Tibial nerve (tissue), 4 donors: ENCODE results near the gene BBIP1. TPM values are rescaled to one million over a fixed set of nuclear protein-coding genes. Genes with fewer than 3 reads are reported as not detected.
"Not testable (repeated sequence)": the region's sequence is repeated elsewhere in the genome, so short reads cannot be mapped to it uniquely, and the experiment has no call there.

ENCODE experiments used
- DNase-seq, 2 donors: peaks; one replicate each; pipeline ENCODE4 v3.0.0-alpha.2; 2019; ENCODE audit warnings: low spot score in 2 of 2
- H3K27ac ChIP-seq, 4 donors: fragments of 200-600 bp; sonication (generic) in 3 of 4; one replicate each; pipeline ENCODE4 v1.5.1; 2017 to 2019; ENCODE audit warnings: mild to moderate bottlenecking in 1 of 4
- H3K27me3 ChIP-seq, 2 donors: fragments of 200-600 bp; sonication (generic) in 1 of 2; one replicate each; pipeline versions ENCODE4 v1.5.1 to v1.6.0; 2017 to 2019
- H3K36me3 ChIP-seq, 3 donors: fragments of 200-600 bp; sonication (generic); one replicate each; pipeline ENCODE4 v1.5.1; 2018 to 2019
- H3K4me1 ChIP-seq, 4 donors: fragments of 200-600 bp; sonication (generic) in 3 of 4; one replicate each; pipeline ENCODE4 v1.5.1; 2017 to 2019
- H3K4me3 ChIP-seq, 4 donors: fragments of 200-600 bp; sonication (generic) in 3 of 4; one replicate each; pipeline ENCODE4 v1.5.1; 2017 to 2019; ENCODE audit warnings: mild to moderate bottlenecking in 1 of 4, moderate library complexity in 1 of 4
- H3K9me3 ChIP-seq, 4 donors: fragments of 200-600 bp; sonication (generic) in 3 of 4; one replicate each; pipeline ENCODE4 v1.5.1; 2017 to 2019
- CTCF ChIP-seq, 5 experiments: fragments of 200-600 bp in 3 of 5; fragments of 450-650 bp in 2 of 5; sonication (generic) in 3 of 5; IDR thresholded peaks; one replicate each; pipeline ENCODE4 v1.5.1; 2016 to 2019; ENCODE audit warnings: antibody characterized with exemption in 5 of 5, mild to moderate bottlenecking in 3 of 5, moderate library complexity in 2 of 5
- EP300 ChIP-seq, 2 donors: sonication (generic); formaldehyde crosslinking; IDR thresholded peaks; one replicate each; pipeline ENCODE4 v1.6.1; 2017; ENCODE audit warnings: antibody characterized with exemption in 2 of 2, mild to moderate bottlenecking in 1 of 2
- POLR2A ChIP-seq, 2 donors: fragments of 450-650 bp; IDR thresholded peaks; one replicate each; pipeline ENCODE4 v1.6.1; 2017; ENCODE audit warnings: antibody characterized with exemption in 2 of 2, mild to moderate bottlenecking in 2 of 2, moderate library complexity in 2 of 2
- WGBS, 2 donors: methylation state at CpG; one replicate each; pipeline ENCODE4 v1.1.5; 2018; 5-methylcytosine and 5-hydroxymethylcytosine counted together
- total RNA-seq, 4 donors: library from RNA; depleted of rRNA; stranded (reverse); fragments of >200 nt; gene quantifications; one replicate each; pipeline ENCODE4 v1.1.0, GENCODE V29; 2016

BBIP1 gene
- total RNA-seq, 4 donors from 2014 or later: 25.2 to 37.0 (median 33.9) TPM

GRCh38 chr10:110916554-110917346 lies 2.2 kb downstream of the BBIP1 start:
- DNase-seq: no peak
- Histone ChIP-seq H3K27ac (no peak overlapping the region), H3K4me3 (no peak overlapping the region), H3K4me1 (peaks cover 5 to 23% (median 14%) of the 10 kb centered on the region in 4 donors), H3K36me3 (no peaks in the 10 kb centered on the region), H3K9me3 (no peaks in the 10 kb centered on the region), H3K27me3 (no peaks in the 10 kb centered on the region)
- TF ChIP-seq POLR2A (IDR thresholded peaks at IDR 0.05) (no peak), EP300 (IDR thresholded peaks at IDR 0.05) (no peak), CTCF (IDR thresholded peaks at IDR 0.05) (no peak)
- 91 to 95% methylated on average over 3 of the region's 3 CpGs for WGBS, 2 donors

- H3K27me3 ChIP-seq, H3K27ac ChIP-seq, H3K36me3 ChIP-seq, H3K9me3 ChIP-seq, H3K4me3 ChIP-seq, DNase-seq: not testable (repeated sequence)
- H3K4me1 ChIP-seq: peaks cover 4 to 11% (median 8%) of the 10 kb centered on the region in 4 donors
- WGBS, 2 donors: 93 to 95% methylated on average over 4 of the region's 4 CpGs
These were observed 3.4 kb downstream of the BBIP1 start for GRCh38 chr10:110915600-110915999.

- Histone ChIP-seq H3K4me3 (no peak overlapping the region), H3K4me1 (peaks cover 4 to 10% (median 8%) of the 10 kb centered on the region in 4 donors), H3K36me3 (peaks cover 0 to 2% (median 0%) of the 10 kb centered on the region in 3 donors), H3K27me3 (no peaks in the 10 kb centered on the region), H3K9me3 (no peaks in the 10 kb centered on the region), H3K27ac (no peak overlapping the region)
- no peak for DNase-seq
- WGBS, 2 donors: 95 to 96% methylated on average over 6 of the region's 6 CpGs
- TF ChIP-seq POLR2A (IDR thresholded peaks at IDR 0.05): no peak
These were observed 3.9 kb downstream of the BBIP1 start for GRCh38 chr10:110915035-110915434.

- Histone ChIP-seq H3K27ac (no peak overlapping the region), H3K4me1 (peaks cover 4 to 10% (median 8%) of the 10 kb centered on the region in 4 donors), H3K36me3 (peaks cover 0 to 4% (median 0%) of the 10 kb centered on the region in 3 donors), H3K27me3 (no peaks in the 10 kb centered on the region), H3K9me3 (no peaks in the 10 kb centered on the region), H3K4me3 (no peak overlapping the region)
- no peak for DNase-seq
- 58 to 72% methylated on average over 2 of the region's 2 CpGs for WGBS, 2 donors
- TF ChIP-seq CTCF (IDR thresholded peaks at IDR 0.05) (no peak), POLR2A (IDR thresholded peaks at IDR 0.05) (no peak), EP300 (IDR thresholded peaks at IDR 0.05) (no peak)
These were observed 4.5 kb downstream of the BBIP1 start for GRCh38 chr10:110914431-110914830.

GRCh38 chr10:110912374-110912773 lies 6.6 kb downstream of the BBIP1 start:
- Histone ChIP-seq H3K4me3 (no peak overlapping the region), H3K36me3 (peaks cover 0 to 4% (median 0%) of the 10 kb centered on the region in 3 donors), H3K4me1 (peaks cover 0 to 2% (median under 1%) of the 10 kb centered on the region in 4 donors), H3K27me3 (no peaks in the 10 kb centered on the region), H3K9me3 (no peaks in the 10 kb centered on the region), H3K27ac (no peak overlapping the region)
- TF ChIP-seq POLR2A (IDR thresholded peaks at IDR 0.05) (no peak), CTCF (IDR thresholded peaks at IDR 0.05) (no peak), EP300 (IDR thresholded peaks at IDR 0.05) (no peak)
- no peak for DNase-seq
- 76 to 82% methylated on average over 3 of the region's 3 CpGs for WGBS, 2 donors

GRCh38 chr10:110910138-110910537 lies 8.8 kb downstream of the BBIP1 start:
- 87 to 91% methylated on average over 4 of the region's 4 CpGs for WGBS, 2 donors
- Histone ChIP-seq H3K4me1 (no peaks in the 10 kb centered on the region), H3K27ac (no peak overlapping the region), H3K36me3 (peaks cover 0 to 14% (median 0%) of the 10 kb centered on the region in 3 donors), H3K9me3 (no peaks in the 10 kb centered on the region), H3K27me3 (no peaks in the 10 kb centered on the region), H3K4me3 (no peak overlapping the region)
- no peak for DNase-seq
- TF ChIP-seq EP300 (IDR thresholded peaks at IDR 0.05) (no peak), CTCF (IDR thresholded peaks at IDR 0.05) (no peak), POLR2A (IDR thresholded peaks at IDR 0.05) (no peak)
